Measurements from ENCODE around the gene TPCN2. TPM values are rescaled to one million over a fixed set of nuclear protein-coding genes. Genes with fewer than 3 reads are reported as not detected.
A peak's percentile ranks its signal among the peaks of the same experiment; 100 is the strongest.

Gene TPCN2
- total RNA-seq, 2 donors from 2014 or later: 17.6 to 31.0 TPM

DNA sequence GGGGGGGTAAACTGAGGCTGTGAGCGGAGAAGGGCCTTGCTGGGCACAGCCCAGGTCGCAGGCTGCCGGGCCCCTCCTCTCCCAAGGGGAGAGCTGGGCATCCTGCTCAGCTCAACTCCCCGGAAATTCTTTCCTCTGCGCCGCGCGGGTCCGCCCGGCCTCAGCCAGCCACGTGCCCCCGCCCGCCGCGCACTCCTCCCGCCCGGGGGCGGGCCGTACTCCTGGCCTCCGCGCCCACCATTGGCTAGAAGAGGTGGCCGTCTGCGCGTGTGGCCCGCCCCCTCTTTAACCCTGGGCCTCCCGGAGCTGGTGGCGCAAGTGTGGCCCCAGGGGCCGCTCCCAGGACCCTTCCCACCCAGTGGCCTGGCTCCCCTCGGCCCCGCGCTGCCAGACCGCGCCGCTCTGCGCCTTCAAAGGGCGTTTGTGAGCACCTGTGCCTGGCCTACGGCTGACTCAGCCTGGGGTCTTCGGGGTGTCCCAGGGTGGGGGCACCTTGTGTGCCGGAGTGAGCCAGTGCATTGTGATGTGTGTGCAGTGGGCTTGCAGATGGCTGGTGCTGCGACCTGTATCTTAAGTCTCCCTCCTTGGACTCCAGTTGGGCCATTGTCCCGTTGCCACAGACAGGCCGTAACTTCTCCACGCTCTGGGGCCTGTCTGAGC is 37.6 kb upstream of the TPCN2 start:
- intact Hi-C loops (cut with DNase I): loop anchor here (5.0 kb wide), 2 partner anchors 69 to 631 kb away; partner anchors contain the start of gene CCND1
- Histone ChIP-seq H3K4me3 (peak overlapping the region; percentile 36 to 37), H3K27ac (peak overlapping the region; percentile 84 to 87), H3K4me1 (replicated peaks) (no peaks in the 10 kb centered on the region), H3K27me3 (replicated peaks; ENCODE audit: insufficient read depth) (no peaks in the 10 kb centered on the region), H3K9me3 (no peaks in the 10 kb centered on the region), H3K36me3 (no peaks in the 10 kb centered on the region)
- no peak for TF ChIP-seq CTCF (IDR thresholded peaks at IDR 0.05)
- TF ChIP-seq POLR2AphosphoS5 (IDR thresholded peaks at IDR 0.05): peak; percentile 10
- peak; percentile 45 for TF ChIP-seq POLR2A (IDR thresholded peaks at IDR 0.05)
- peak; percentile 64 for DNase-seq (ENCODE audit: low spot score)
- WGBS: 7% methylated on average over 31 of the region's 43 CpGs

DNA sequence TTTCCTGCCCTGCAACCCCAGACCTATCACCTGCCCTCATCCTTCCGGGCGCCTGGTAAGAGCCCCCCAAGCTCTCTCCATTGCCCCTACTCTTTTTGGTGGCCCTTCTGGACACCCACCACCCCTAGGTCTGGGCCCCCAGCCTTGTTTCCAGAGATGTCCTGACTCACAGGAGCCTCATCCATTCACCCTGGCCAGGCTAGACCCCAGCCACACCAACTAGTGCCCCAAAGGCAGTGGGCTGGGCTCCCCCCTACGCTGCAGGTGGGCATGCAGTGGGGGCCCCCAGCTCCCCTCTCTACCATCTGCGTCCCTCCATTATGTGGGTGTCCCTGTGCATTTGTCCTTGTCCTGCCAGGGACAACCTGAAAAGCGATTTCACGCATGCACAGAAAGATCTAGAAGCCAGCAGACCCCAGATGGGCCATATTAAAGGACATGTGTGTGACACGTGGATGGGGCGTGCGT is 37.1 kb upstream of the TPCN2 start:
- H3K4me3 ChIP-seq: peak overlapping the region; percentile 36 to 37

DNA sequence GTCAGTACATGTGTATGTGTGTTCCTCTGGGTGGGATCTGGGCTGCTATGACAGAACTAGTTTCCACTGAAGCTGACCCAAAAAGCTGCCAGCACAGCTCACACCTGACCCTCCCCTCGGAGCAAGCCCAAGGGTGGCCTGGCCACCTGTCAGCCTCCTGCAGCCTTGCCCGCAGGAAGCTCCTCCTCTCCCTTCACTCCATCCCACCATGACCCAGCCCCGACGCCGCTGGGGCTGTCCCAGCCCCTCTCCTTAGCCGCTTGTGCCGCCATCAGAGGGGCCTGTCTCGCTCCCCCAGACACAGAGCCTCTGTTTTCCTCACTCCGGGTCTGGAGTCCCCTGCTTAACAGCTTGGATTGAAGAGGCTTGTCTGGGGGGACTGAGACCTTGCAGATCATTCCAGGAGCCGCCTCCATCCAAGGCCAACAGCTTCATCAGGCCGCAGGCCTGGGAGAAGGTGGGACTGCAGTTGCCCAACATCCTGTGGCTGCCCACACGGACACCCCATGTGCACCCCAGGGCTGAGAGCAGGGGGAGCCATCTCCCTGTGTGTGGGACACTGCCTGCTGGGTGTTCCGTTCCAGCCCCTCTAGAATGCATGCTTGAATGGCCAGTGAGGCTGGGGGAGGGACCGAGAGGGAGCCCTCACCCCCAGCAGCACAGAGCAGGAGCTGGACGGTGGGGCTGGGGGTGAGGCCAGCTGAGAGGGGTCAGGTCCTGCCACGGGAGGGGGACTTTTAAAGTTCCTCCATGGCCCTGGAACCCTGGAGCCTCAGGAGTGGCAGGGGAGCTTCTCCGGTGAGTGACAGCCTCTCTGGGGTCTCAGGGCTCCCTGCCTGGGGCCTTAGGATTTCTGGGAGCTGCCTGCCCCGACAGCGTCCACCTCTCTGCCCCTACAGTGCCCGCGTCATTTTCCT is 36.4 kb upstream of the TPCN2 start:
- TF ChIP-seq CTCF (IDR thresholded peaks at IDR 0.05) (no peak), POLR2A (IDR thresholded peaks at IDR 0.05) (no peak), POLR2AphosphoS5 (IDR thresholded peaks at IDR 0.05) (no peak)
- peak overlapping the region; percentile 36 to 37 for H3K4me3 ChIP-seq
- no peaks in the 10 kb centered on the region for H3K36me3 ChIP-seq
- DNase-seq (ENCODE audit: low spot score): no peak
- no peaks in the 10 kb centered on the region for H3K9me3 ChIP-seq
- no peaks in the 10 kb centered on the region for H3K4me1 ChIP-seq (replicated peaks)
- H3K27ac ChIP-seq: peak overlapping the region; percentile 84 to 87
- intact Hi-C loops (cut with DNase I): loop anchor here (5.0 kb wide), 2 partner anchors 70 to 630 kb away; partner anchors contain the start of gene CCND1
- H3K27me3 ChIP-seq (replicated peaks; ENCODE audit: insufficient read depth): no peaks in the 10 kb centered on the region
- WGBS: 56% methylated on average over 20 of the region's 21 CpGs

More for the DNA sequence above, 37.1 kb upstream of the TPCN2 start:
- WGBS: 46% methylated on average over 9 of the region's 9 CpGs
- H3K27me3 ChIP-seq (replicated peaks; ENCODE audit: insufficient read depth): no peaks in the 10 kb centered on the region
- DNase-seq (ENCODE audit: low spot score): no peak
- peak overlapping the region; percentile 84 to 87 for H3K27ac ChIP-seq
- intact Hi-C loops (cut with DNase I): loop anchor here (5.0 kb wide), 2 partner anchors 69 to 631 kb away; partner anchors contain the start of gene CCND1
- H3K36me3 ChIP-seq: no peaks in the 10 kb centered on the region
- no peaks in the 10 kb centered on the region for H3K4me1 ChIP-seq (replicated peaks)
- H3K9me3 ChIP-seq: no peaks in the 10 kb centered on the region
- TF ChIP-seq POLR2A (IDR thresholded peaks at IDR 0.05) (no peak), CTCF (IDR thresholded peaks at IDR 0.05) (no peak), POLR2AphosphoS5 (IDR thresholded peaks at IDR 0.05) (no peak)

GRCh38 chr11:69013009-69013951 is 35.5 kb upstream of the TPCN2 start, which contains the start of gene MRGPRF:
Gene MRGPRF (minus strand): TSS chr11:69013246. CDS start chr11:69009901, 3,345 bp downstream.
- H3K27me3 ChIP-seq (replicated peaks; ENCODE audit: insufficient read depth): no peaks in the 10 kb centered on the region
- H3K9me3 ChIP-seq: no peaks in the 10 kb centered on the region
- intact Hi-C loops (cut with DNase I): loop anchor here (5.0 kb wide), 2 partner anchors 71 to 629 kb away; partner anchors contain the start of gene CCND1
- DNase-seq (ENCODE audit: low spot score): no peak
- TF ChIP-seq POLR2A (IDR thresholded peaks at IDR 0.05) (peak; percentile 12), POLR2AphosphoS5 (IDR thresholded peaks at IDR 0.05) (peak; percentile 33), CTCF (IDR thresholded peaks at IDR 0.05) (peak in 2 of 4 experiments; percentile 30 to 52)
- no peaks in the 10 kb centered on the region for H3K4me1 ChIP-seq (replicated peaks)
- H3K4me3 ChIP-seq: peak within 1 kb of the TSS; percentile 36 to 37
- H3K27ac ChIP-seq: peak within 1 kb of the TSS; percentile 84 to 87
- H3K36me3 ChIP-seq: no peaks in the 10 kb centered on the region
- WGBS: 6% methylated on average over 40 of the region's 43 CpGs
